Measurements from ENCODE around the gene ME3.

ME3 gene

DNA sequence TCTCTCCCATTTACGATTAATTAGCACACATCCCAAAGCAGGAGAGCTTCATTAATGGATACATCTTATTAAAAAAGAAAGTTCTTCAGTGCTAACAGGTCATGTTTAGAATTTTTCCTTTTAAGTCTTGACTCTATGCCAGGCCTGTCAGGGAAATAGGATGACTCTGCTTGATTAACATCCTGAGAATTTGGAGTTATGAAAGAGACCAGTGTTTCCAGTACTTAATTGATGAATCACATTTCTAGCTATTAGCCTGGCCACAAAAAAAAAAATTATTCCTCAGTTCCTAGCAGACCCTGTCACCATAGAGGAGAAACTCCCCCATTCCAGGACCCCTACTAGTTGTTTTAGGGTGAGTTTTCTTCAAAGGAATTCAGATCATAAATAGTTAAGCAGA is 23.6 kb upstream of the ME3 start:
- TF ChIP-seq, protein P1, sequence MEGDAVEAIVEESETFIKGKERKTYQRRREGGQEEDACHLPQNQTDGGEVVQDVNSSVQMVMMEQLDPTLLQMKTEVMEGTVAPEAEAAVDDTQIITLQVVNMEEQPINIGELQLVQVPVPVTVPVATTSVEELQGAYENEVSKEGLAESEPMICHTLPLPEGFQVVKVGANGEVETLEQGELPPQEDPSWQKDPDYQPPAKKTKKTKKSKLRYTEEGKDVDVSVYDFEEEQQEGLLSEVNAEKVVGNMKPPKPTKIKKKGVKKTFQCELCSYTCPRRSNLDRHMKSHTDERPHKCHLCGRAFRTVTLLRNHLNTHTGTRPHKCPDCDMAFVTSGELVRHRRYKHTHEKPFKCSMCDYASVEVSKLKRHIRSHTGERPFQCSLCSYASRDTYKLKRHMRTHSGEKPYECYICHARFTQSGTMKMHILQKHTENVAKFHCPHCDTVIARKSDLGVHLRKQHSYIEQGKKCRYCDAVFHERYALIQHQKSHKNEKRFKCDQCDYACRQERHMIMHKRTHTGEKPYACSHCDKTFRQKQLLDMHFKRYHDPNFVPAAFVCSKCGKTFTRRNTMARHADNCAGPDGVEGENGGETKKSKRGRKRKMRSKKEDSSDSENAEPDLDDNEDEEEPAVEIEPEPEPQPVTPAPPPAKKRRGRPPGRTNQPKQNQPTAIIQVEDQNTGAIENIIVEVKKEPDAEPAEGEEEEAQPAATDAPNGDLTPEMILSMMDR (IDR thresholded peaks at IDR 0.05; ENCODE audit: insufficient read depth, low read depth, low read length, missing control alignments): no peak
- no peak for DNase-seq (ENCODE audit: low read depth)
- H3K4me3 ChIP-seq (ENCODE audit: low read depth, low read length): no peak overlapping the region

DNA sequence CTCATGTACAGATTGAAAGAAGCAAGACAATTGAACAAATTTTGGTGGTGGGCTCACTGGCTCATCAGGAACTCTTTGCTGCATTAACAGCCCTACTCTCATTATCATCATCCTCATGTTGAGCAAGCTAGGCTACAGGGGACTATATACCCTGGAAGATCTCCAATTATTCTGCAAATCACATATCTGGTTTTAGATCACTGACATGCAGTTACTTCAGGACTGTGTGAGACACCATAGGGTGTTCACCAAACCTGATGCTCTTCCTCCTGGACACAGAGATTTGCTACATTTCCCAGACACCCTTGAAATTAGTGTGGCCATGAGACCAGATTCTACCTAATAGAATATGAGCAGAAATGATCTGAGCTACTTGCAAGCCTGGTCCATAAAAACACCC is 23.0 kb upstream of the ME3 start:
- H3K4me3 ChIP-seq (ENCODE audit: low read depth, low read length): no peak overlapping the region
- no peak for DNase-seq (ENCODE audit: low read depth)
- TF ChIP-seq, protein P1 (IDR thresholded peaks at IDR 0.05; ENCODE audit: insufficient read depth, low read depth, low read length, missing control alignments): no peak

DNA sequence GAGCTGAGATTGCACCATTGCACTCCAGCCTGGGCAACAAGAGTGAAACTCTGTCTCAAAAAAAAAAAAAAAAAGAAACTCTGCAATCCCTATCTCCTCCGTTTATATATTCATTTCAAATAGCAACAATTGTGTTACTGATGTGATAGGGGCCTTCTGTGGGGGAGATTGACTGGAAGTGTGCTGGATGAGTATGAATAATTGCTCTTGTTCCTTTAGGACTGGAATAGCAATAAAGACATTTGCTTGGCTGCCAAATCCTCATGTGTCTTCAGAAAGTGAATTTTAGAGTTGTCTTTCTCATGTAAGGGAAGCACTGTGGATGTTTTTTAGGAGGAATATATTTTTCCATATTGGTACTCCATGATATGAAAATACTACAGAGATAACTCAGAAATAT is 21.1 kb upstream of the ME3 start:
- TF ChIP-seq, protein P1 (IDR thresholded peaks at IDR 0.05; ENCODE audit: insufficient read depth, low read depth, low read length, missing control alignments): no peak
- DNase-seq (ENCODE audit: low read depth): no peak
- H3K4me3 ChIP-seq (ENCODE audit: low read depth, low read length): no peak overlapping the region

DNA sequence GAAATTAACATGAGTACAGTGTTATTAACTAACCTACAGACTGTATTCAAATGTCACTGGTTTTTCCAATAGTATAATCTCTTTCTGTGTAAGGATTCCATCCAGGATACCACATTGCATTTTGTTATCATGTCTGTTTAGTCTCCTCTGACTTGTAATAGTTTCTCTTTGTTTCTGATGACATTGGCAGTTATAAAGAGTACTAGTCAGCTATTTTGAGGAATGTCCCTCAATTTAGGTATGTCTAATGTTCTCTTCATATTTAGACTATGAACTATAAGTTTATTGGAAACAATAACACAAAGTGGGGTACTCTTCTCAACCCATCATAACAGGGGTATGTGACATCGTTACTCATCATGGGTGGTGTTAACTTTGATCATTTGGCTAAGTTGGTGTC is 20.3 kb upstream of the ME3 start:
- H3K4me3 ChIP-seq (ENCODE audit: low read depth, low read length): no peak overlapping the region
- TF ChIP-seq, protein P1 (IDR thresholded peaks at IDR 0.05; ENCODE audit: insufficient read depth, low read depth, low read length, missing control alignments): no peak
- DNase-seq (ENCODE audit: low read depth): no peak

DNA sequence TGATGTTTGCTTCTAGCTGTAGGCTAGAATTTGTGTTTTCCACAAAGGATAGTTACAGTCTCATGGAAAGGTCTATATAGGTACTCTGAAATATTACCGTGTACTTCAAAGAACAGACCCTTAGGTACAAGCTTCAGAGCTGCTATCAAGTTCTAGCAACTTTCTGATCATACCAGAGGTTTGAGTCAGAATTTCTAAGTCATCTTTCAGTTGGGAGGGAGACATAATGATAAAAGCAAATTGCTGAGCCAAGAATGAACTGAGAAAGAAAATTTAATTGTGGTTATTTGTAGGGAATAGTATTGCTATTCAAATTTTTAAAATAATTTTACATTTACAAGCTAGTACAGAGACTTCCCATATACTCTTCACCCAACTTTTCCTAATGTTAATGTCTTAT is 19.9 kb upstream of the ME3 start:
- DNase-seq (ENCODE audit: low read depth): no peak
- TF ChIP-seq, protein P1 (IDR thresholded peaks at IDR 0.05; ENCODE audit: insufficient read depth, low read depth, low read length, missing control alignments): no peak
- H3K4me3 ChIP-seq (ENCODE audit: low read depth, low read length): no peak overlapping the region

DNA sequence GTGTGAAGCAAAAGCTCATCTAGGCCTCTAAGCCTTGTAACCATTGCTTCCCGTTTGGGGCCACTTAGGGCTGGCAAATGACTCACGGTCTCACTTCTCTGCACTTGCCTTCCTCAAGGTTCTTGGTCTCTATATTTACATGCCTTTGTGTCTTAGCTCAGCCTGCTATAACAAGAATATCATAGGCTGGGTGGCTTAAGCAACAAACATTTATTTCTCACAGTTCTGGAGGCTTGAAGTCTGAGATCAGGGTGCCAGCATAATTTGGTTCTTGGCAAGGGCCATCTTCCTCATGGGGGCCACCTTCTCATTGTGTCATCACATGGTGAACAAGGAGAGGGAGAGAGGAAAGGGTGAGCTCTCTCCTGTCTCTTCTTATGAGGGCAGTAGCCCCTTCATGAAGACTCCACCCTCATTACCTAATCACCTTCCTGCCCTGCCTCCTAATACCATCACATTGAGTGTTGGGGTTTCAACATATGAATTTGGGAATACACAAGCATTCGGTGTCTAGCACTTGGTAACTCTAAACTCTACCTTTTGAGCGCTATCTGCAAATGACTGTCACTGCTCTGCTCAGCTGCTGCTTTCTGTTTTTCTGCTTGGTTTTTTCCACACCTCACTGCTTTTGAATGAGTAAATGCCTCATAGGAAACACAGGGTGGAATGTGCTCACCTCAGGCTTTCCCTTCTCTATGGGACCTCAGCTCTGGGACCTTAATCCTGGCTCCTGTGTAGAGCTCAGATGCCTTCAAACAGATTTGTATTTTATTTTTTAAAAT is 16.2 kb upstream of the ME3 start:
- H3K4me3 ChIP-seq (ENCODE audit: low read depth, low read length): no peak overlapping the region
- DNase-seq (ENCODE audit: low read depth): peak; percentile 60
- TF ChIP-seq, protein P1 (IDR thresholded peaks at IDR 0.05; ENCODE audit: insufficient read depth, low read depth, low read length, missing control alignments): no peak

Measured in GM12865 (cell line).